ENCODE measurements around the gene QPCT. TPM values are rescaled to one million over a fixed set of nuclear protein-coding genes. Genes with fewer than 3 reads are reported as not detected.

Gene QPCT
- total RNA-seq, 4 donors from 2014 or later, result 1.2 to 5.1 (median 4.0) TPM

GRCh38 chr2:37319754-37320609 lies 24.4 kb upstream of the QPCT start:
- H3K4me3 ChIP-seq, result no peak overlapping the region
- H3K36me3 ChIP-seq, result no peaks in the 10 kb centered on the region
- peaks cover 21 to 74% (median 65%) of the 10 kb centered on the region in 4 donors for H3K4me1 ChIP-seq
- 93% methylated on average over 12 of the region's 12 CpGs for WGBS
- intact Hi-C loops (cut with DNase I), result loop anchor here (5.0 kb wide), 1 partner anchor 88 kb away; the partner anchor contains the start of genes CEBPZ and NDUFAF7
- no peaks in the 10 kb centered on the region for H3K9me3 ChIP-seq
- no peak for DNase-seq (ENCODE audit: extremely low spot score)
- no peak for TF ChIP-seq POLR2AphosphoS5 (IDR thresholded peaks at IDR 0.05)
- TF ChIP-seq CTCF (IDR thresholded peaks at IDR 0.05), result no peak
- TF ChIP-seq POLR2A (IDR thresholded peaks at IDR 0.05; ENCODE audit: low read depth), result no peak
- TF ChIP-seq EP300 (IDR thresholded peaks at IDR 0.05), result no peak
- H3K27me3 ChIP-seq, result no peaks in the 10 kb centered on the region
- no peak overlapping the region for H3K27ac ChIP-seq (replicated peaks in 1 of 4)

- Histone ChIP-seq H3K4me3 (no peak overlapping the region), H3K36me3 (no peaks in the 10 kb centered on the region), H3K9me3 (no peaks in the 10 kb centered on the region), H3K4me1 (peaks cover 25 to 74% (median 66%) of the 10 kb centered on the region in 4 donors), H3K27ac (replicated peaks in 1 of 4) (no peak overlapping the region), H3K27me3 (no peaks in the 10 kb centered on the region)
- intact Hi-C loops (cut with DNase I), result loop anchor here (5.0 kb wide), 1 partner anchor 89 kb away; the partner anchor contains the start of genes CEBPZ and NDUFAF7
- 71% methylated on average over 4 of the region's 4 CpGs for WGBS
- no peak for DNase-seq (ENCODE audit: extremely low spot score)
- TF ChIP-seq POLR2A (IDR thresholded peaks at IDR 0.05; ENCODE audit: low read depth), result no peak
- no peak for TF ChIP-seq EP300 (IDR thresholded peaks at IDR 0.05)
- no peak for TF ChIP-seq CTCF (IDR thresholded peaks at IDR 0.05)
- no peak for TF ChIP-seq POLR2AphosphoS5 (IDR thresholded peaks at IDR 0.05)
Observed at GRCh38 chr2:37321029-37321682, 23.3 kb upstream of the QPCT start.

GRCh38 chr2:37322368-37322767 lies 22.1 kb upstream of the QPCT start:
- Histone ChIP-seq H3K27me3 (no peaks in the 10 kb centered on the region), H3K9me3 (no peaks in the 10 kb centered on the region), H3K4me3 (peak overlapping the region in 3 of 4 donors; percentile 75 to 94 (median 81)), H3K36me3 (no peaks in the 10 kb centered on the region), H3K4me1 (peaks cover 30 to 77% (median 65%) of the 10 kb centered on the region in 4 donors), H3K27ac (replicated peaks in 1 of 4) (peak overlapping the region in 1 of 4 donors; percentile 93)
- no peak for DNase-seq (ENCODE audit: extremely low spot score)
- TF ChIP-seq EP300 (IDR thresholded peaks at IDR 0.05) (no peak), CTCF (IDR thresholded peaks at IDR 0.05) (no peak), POLR2AphosphoS5 (IDR thresholded peaks at IDR 0.05) (no peak), POLR2A (IDR thresholded peaks at IDR 0.05; ENCODE audit: low read depth) (no peak)
- intact Hi-C loops (cut with DNase I), result loop anchor here (5.0 kb wide), 1 partner anchor 90 kb away; the partner anchor contains the start of genes CEBPZ and NDUFAF7

- no peaks in the 10 kb centered on the region for H3K27me3 ChIP-seq
- DNase-seq (ENCODE audit: extremely low spot score), result no peak
- peaks cover 30 to 67% (median 59%) of the 10 kb centered on the region in 4 donors for H3K4me1 ChIP-seq
- no peaks in the 10 kb centered on the region for H3K36me3 ChIP-seq
- intact Hi-C loops (cut with DNase I), result loop anchor here (5.0 kb wide), 1 partner anchor 91 kb away; the partner anchor contains the start of genes CEBPZ and NDUFAF7
- no peak for TF ChIP-seq EP300 (IDR thresholded peaks at IDR 0.05)
- peak overlapping the region; percentile 75 to 94 (median 87) for H3K4me3 ChIP-seq
- H3K9me3 ChIP-seq, result no peaks in the 10 kb centered on the region
- WGBS, result 12% methylated on average over 13 of the region's 13 CpGs
- peak overlapping the region; percentile 93 to 94 (median 94) for H3K27ac ChIP-seq (replicated peaks in 1 of 4)
Observed at GRCh38 chr2:37323176-37323780, 21.2 kb upstream of the QPCT start.
